Measurements from ENCODE around the gene ITGAE. TPM values are rescaled to one million over a fixed set of nuclear protein-coding genes. Genes with fewer than 3 reads are reported as not detected.

The ITGAE gene
- total RNA-seq, 1 donor from 2014 or later: 28.3 TPM

DNA sequence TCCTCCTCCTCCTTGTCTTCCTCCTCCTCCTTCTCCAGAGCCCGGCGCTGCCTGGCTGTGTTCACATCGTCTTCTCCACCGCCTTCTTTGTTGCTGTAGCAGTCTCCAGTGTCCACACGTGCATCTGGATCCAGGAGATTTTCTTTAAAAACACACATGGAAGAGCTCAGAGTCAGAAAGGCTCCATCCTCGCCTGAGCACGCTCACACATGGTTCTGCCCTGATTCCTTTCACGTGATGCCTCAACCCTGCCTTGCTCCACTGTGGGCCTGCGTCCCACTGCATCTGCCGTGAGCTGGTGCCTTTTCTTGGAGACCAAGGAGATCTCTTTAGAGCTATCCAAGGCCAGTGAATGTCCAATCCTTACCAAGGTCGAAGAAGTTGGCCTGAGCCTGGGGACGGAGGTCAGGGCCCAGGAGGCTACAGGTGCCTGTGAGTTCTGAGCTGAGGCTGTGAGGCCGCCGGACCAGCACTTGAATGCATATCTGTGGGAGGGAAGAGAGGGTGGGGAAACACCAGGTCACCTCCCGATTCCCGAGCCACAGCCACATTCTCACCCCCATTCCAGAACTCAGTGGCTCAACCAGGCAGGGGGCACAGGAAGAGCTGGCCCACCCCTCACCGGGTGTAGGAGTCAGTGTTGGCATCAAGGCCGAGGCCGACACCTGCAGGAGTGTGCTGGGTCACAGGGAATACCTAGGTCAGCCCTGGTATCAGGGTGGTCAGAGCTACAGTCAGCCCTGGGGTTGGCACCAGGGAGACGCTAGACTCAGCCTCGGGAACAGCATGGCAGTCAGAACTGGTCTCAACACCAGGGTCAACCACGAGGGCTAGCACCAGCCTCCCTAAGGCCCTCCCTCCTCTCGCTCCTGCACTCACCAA lies 39.7 kb downstream of the ITGAE start:
- TF ChIP-seq, protein P1, sequence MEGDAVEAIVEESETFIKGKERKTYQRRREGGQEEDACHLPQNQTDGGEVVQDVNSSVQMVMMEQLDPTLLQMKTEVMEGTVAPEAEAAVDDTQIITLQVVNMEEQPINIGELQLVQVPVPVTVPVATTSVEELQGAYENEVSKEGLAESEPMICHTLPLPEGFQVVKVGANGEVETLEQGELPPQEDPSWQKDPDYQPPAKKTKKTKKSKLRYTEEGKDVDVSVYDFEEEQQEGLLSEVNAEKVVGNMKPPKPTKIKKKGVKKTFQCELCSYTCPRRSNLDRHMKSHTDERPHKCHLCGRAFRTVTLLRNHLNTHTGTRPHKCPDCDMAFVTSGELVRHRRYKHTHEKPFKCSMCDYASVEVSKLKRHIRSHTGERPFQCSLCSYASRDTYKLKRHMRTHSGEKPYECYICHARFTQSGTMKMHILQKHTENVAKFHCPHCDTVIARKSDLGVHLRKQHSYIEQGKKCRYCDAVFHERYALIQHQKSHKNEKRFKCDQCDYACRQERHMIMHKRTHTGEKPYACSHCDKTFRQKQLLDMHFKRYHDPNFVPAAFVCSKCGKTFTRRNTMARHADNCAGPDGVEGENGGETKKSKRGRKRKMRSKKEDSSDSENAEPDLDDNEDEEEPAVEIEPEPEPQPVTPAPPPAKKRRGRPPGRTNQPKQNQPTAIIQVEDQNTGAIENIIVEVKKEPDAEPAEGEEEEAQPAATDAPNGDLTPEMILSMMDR (IDR thresholded peaks at IDR 0.05): no peak
- H3K4me3 Mint-ChIP-seq (ENCODE audit: unreplicated experiment): no peak overlapping the region
- H3K36me3 Mint-ChIP-seq (ENCODE audit: low read depth): peaks cover 5% of the 10 kb centered on the region
- DNase-seq (ENCODE audit: low spot score): no peak
- H3K9me3 Mint-ChIP-seq (ENCODE audit: low read depth): peaks cover 11% of the 10 kb centered on the region
- H3K4me1 Mint-ChIP-seq (ENCODE audit: low read depth): no peaks in the 10 kb centered on the region
- peaks cover 3% of the 10 kb centered on the region for H3K27me3 Mint-ChIP-seq (ENCODE audit: low read depth)
- H3K27ac Mint-ChIP-seq (ENCODE audit: unreplicated experiment): no peak overlapping the region

DNA sequence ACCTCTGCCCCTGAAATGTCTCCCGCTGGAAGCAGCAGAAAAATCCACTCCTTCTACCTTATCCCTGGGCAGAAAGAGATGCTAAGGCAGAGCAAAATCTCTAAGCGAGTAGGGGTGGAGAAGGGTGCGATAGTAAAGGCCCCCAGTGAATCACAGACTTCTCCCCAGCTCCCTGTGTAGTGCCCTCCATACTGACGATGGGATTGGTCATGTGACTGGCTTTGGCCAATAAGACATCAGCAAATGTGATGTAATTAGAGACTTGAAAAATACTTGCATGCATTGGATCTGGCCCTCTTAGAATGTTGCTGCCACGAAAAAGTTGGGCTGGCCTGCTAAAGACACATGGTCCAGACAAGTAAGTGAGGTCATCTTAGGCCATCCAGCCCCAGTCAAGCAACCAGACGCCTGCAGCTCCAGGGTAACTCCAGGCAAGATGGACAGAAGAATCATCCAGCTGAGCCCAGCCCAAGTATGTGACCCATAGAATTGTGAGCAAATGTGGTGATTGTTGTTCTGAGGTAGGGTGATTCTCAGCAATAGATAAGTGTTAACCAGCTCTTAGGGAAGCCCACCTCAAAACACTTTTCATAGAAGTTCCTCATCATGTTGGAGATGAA lies 41.3 kb downstream of the ITGAE start:
- peaks cover 11% of the 10 kb centered on the region for H3K9me3 Mint-ChIP-seq (ENCODE audit: low read depth)
- no peak overlapping the region for H3K4me3 Mint-ChIP-seq (ENCODE audit: unreplicated experiment)
- no peak overlapping the region for H3K27ac Mint-ChIP-seq (ENCODE audit: unreplicated experiment)
- TF ChIP-seq, protein P1 (IDR thresholded peaks at IDR 0.05): no peak
- H3K4me1 Mint-ChIP-seq (ENCODE audit: low read depth): peaks cover 2% of the 10 kb centered on the region
- no peak for DNase-seq (ENCODE audit: low spot score)
- peaks cover 5% of the 10 kb centered on the region for H3K36me3 Mint-ChIP-seq (ENCODE audit: low read depth)
- peaks cover 3% of the 10 kb centered on the region for H3K27me3 Mint-ChIP-seq (ENCODE audit: low read depth)

DNA sequence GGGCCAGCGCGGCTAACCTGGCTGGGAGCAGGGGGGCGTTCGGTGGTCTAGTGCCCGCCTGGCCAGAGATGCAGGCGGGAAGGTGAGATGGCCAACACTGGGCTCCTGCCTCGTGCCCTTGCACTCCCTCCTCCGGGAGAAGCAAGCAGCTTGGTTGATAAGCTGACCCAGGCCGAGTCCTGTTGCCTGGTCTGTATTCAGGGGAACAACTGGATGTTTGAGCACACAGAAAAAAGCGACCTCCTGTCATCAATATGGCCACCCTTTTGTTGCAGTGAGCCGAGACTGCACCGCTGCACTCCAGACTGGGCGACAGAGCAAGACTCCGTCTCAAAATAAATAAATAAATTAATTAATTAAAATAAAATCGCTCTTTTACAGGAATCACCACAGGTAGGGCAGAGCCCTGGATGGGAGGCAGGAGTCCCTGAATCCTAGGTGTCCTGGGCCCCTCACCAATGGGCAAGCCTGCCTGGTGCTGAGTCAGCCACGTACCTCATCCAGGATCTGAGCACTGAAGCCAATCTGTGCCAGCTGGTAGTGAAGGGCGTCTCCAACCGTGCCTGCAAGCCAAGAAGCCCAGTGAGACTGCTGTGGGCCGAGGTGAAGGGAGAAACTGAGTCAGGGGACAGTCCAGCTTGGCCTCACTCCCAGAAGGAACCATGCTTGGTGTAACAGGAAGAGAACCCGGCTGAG lies 45.5 kb downstream of the ITGAE start:
- Mint-ChIP-seq H3K9me3 (ENCODE audit: low read depth) (peaks cover 11% of the 10 kb centered on the region), H3K4me1 (ENCODE audit: low read depth) (peaks cover 4% of the 10 kb centered on the region), H3K27me3 (ENCODE audit: low read depth) (peaks cover 10% of the 10 kb centered on the region), H3K4me3 (ENCODE audit: unreplicated experiment) (no peak overlapping the region), H3K27ac (ENCODE audit: unreplicated experiment) (no peak overlapping the region), H3K36me3 (ENCODE audit: low read depth) (peaks cover 5% of the 10 kb centered on the region)
- DNase-seq (ENCODE audit: low spot score): no peak
- TF ChIP-seq, protein P1 (IDR thresholded peaks at IDR 0.05): no peak

DNA sequence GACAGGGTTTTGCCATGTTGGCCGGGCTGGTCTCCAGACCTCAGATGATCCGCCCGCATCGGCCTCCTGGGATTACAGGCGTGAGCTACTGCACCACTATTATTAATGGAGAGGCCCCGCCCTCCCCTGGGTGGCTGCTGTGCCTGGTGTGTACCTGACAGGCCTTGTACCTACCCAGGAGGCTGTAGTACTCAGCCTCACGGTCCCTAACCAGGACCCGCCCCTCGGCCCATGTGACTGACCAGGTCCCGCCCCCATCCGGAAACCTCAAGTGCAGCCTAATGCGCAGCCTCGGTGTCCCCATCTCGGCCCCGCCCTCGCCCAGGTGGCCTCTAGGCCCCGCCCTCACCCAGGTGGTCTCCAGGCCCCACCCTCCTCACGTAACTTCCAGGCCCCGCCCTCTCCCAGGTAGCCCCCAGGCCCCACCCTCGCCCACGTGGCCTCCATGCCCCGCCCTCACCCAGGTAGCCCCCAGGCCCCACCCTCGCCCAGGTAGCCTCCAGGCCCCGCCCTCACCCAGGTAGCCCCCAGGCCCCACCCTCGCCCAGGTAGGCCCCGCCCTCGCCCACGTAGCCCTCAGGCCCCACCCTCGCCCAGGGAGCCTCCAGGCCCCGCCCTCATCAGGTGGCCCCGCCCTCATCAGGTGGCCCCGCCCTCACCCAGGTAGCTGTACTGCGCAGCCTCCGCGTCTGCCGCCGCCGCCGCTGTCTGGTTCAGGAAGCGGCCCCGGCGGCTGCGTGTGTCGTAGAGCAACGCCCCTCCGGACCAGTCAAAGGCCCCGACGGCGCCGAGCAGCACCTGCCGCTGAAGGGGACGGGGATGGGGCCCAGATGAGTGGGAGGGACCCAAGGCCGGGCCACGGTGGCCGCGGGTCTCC lies 46.3 kb downstream of the ITGAE start:
- TF ChIP-seq, protein P1 (IDR thresholded peaks at IDR 0.05): no peak
- peaks cover 6% of the 10 kb centered on the region for H3K9me3 Mint-ChIP-seq (ENCODE audit: low read depth)
- no peak for DNase-seq (ENCODE audit: low spot score)
- peaks cover 4% of the 10 kb centered on the region for H3K4me1 Mint-ChIP-seq (ENCODE audit: low read depth)
- no peak overlapping the region for H3K27ac Mint-ChIP-seq (ENCODE audit: unreplicated experiment)
- H3K4me3 Mint-ChIP-seq (ENCODE audit: unreplicated experiment): no peak overlapping the region
- peaks cover 10% of the 10 kb centered on the region for H3K27me3 Mint-ChIP-seq (ENCODE audit: low read depth)
- peaks cover 3% of the 10 kb centered on the region for H3K36me3 Mint-ChIP-seq (ENCODE audit: low read depth)
